ENCODE measurements around the gene GALNT9. TPM values are rescaled to one million over a fixed set of nuclear protein-coding genes. Genes with fewer than 3 reads are reported as not detected.

Gene GALNT9
- total RNA-seq, 6 donors from 2014 or later, result 0.26 TPM; not detected in 5

- DNase-seq (peak in 1 of 2 donors; percentile 65), ATAC-seq (ENCODE audit: low FRiP score in 2 of 2) (no peak)
- whole genome bisulfite sequencing, 2 donors, result 83 to 85% methylated on average over 23 to 28 of the region's 28 CpGs
- TF ChIP-seq POLR2AphosphoS5 (IDR thresholded peaks at IDR 0.05), result no peak
- no peaks in the 10 kb centered on the region for H3K9me3 ChIP-seq
- H3K4me3 ChIP-seq, result no peak overlapping the region
- no peaks in the 10 kb centered on the region for H3K36me3 ChIP-seq
- H3K27ac ChIP-seq, result no peak overlapping the region
- peaks cover 0 to 22% (median 10%) of the 10 kb centered on the region in 4 donors for H3K27me3 ChIP-seq
- H3K4me1 ChIP-seq, result peaks cover 7 to 35% (median 14%) of the 10 kb centered on the region in 4 donors
Observed at GRCh38 chr12:132324841-132325732, 4.3 kb downstream of the GALNT9 start.

DNA sequence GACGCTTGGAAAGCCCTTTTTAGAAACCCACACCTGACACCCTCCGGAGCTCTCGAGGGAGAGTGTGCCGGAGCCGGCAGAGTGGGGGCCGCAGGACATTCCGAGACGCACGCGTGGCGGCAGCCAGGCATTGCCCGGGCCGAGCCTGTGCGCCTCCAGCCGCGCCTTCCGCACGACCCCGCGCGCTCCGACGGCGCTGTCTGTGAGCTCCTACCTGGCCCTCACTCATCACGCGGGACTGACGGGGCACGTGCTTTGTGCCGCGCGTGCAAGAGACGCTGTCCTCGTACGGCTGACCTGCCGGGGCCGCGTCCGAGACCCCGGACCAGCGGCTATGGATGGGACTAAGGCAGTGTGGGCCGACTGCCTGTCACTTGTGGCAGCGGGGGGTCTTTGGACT, 5.2 kb downstream of the GALNT9 start:
- DNase-seq (peak in 1 of 2 donors; percentile 84), ATAC-seq (ENCODE audit: low FRiP score in 2 of 2) (no peak)
- Histone ChIP-seq H3K36me3 (no peaks in the 10 kb centered on the region), H3K4me1 (peaks cover 7 to 26% (median 14%) of the 10 kb centered on the region in 4 donors), H3K27ac (no peak overlapping the region), H3K4me3 (no peak overlapping the region), H3K27me3 (peaks cover 0 to 13% (median 6%) of the 10 kb centered on the region in 4 donors), H3K9me3 (no peaks in the 10 kb centered on the region)
- TF ChIP-seq POLR2A (IDR thresholded peaks at IDR 0.05) (no peak), CTCF (IDR thresholded peaks at IDR 0.05) (no peak), POLR2AphosphoS5 (IDR thresholded peaks at IDR 0.05) (no peak), EP300 (IDR thresholded peaks at IDR 0.05) (no peak)
- WGBS, 2 donors, result 94% methylated on average over 42 of the region's 42 CpGs

GRCh38 chr12:132323171-132324010, 6.0 kb downstream of the GALNT9 start:
- DNase-seq (peak in 1 of 2 donors; percentile 69), ATAC-seq (ENCODE audit: low FRiP score in 2 of 2) (no peak)
- Histone ChIP-seq H3K9me3 (no peaks in the 10 kb centered on the region), H3K36me3 (no peaks in the 10 kb centered on the region), H3K4me3 (peak overlapping the region in 1 of 4 donors; percentile 21), H3K27me3 (peaks cover 0 to 5% (median 2%) of the 10 kb centered on the region in 4 donors), H3K27ac (no peak overlapping the region), H3K4me1 (peaks cover 5 to 18% (median 14%) of the 10 kb centered on the region in 4 donors)
- TF ChIP-seq CTCF (IDR thresholded peaks at IDR 0.05) (no peak), POLR2AphosphoS5 (IDR thresholded peaks at IDR 0.05) (no peak), EP300 (IDR thresholded peaks at IDR 0.05) (no peak), POLR2A (IDR thresholded peaks at IDR 0.05) (no peak)
- 32 to 40% methylated on average over 25 to 44 of the region's 44 CpGs for WGBS, 2 donors

DNA sequence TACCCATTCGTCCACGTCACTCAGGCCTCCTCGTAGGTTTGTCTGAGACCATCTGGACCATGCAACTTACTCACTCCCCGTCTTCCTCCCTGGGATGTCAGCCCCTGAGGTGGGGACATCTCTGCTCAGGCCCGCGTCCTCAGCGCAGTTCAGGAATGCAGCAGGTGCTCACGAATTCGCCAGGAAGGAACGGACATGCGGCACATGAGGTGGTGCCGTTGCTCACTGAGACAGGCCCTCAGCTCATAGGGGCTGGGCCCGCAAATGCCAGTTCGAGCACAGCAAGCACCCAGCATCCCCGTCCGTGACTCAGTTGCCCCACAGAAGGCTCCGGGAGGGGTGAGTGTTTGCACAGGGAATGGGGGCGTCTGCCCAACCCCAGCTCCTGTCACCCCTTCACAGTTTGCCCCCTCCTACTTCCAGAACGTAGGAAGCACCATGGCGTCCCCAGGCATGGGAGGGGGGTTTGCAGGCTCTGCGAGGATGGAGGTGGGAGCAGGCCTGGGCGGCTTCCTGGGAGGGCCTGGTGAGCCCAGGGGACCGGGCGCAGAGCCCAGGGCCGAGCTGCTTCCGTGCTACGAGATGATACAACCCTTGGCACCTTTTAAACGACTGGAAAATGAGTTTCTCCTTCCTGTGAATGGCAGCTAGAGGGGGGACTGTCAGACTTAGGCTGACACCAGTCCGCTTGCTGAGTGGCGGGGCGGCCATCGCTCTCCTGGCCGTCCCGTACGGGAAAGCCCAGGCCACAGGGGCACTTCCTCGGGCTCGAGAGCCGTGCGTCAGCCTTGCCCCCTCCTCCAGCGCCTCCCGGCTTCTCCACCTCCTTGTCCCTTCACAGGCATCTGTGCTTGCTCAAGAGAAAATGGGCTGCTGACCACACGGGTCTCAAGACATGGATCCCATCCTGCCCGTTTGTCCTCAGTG, 6.9 kb downstream of the GALNT9 start:
- Histone ChIP-seq H3K4me1 (peaks cover 0 to 9% (median 6%) of the 10 kb centered on the region in 4 donors), H3K4me3 (no peak overlapping the region), H3K36me3 (no peaks in the 10 kb centered on the region), H3K9me3 (no peaks in the 10 kb centered on the region), H3K27ac (no peak overlapping the region), H3K27me3 (no peaks in the 10 kb centered on the region)
- WGBS, 2 donors, result 54 to 60% methylated on average over 31 to 41 of the region's 43 CpGs
- TF ChIP-seq POLR2AphosphoS5 (IDR thresholded peaks at IDR 0.05) (no peak), EP300 (IDR thresholded peaks at IDR 0.05) (no peak), CTCF (IDR thresholded peaks at IDR 0.05) (no peak), POLR2A (IDR thresholded peaks at IDR 0.05) (no peak)
- ATAC-seq (ENCODE audit: low FRiP score in 2 of 2), result no peak
- DNase-seq, result peak in 1 of 2 donors; percentile 70
